Measurements from ENCODE around the gene GNB5.

The GNB5 gene

DNA sequence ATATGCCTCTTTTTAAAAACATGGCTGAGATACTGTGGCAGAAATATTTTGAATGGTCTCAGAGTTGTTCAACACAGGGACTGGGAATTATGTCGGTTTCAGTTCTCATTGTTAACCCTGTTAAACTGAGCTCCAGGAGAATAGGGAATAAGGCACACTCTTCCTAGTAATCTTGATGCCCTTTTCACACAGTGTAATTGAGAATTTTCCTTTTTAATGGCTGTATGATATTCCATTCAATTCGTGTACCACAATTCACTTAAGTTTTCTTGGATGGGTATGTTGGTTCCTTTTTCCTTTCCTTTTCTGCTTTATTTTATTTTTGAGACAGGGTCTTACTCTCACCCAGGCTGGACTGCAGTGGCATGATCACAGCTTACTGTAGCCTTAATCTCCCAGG lies 44.9 kb downstream of the GNB5 start:
- H3K4me1 ChIP-seq (ENCODE audit: control insufficient read depth in 1 of 2, insufficient read depth in 1 of 2, low read depth in 1 of 2, low read length in 1 of 2), result no peaks in the 10 kb centered on the region
- no peaks in the 10 kb centered on the region for H3K9me3 ChIP-seq
- no peaks in the 10 kb centered on the region for H3K27me3 ChIP-seq
- no peaks in the 10 kb centered on the region for H3K36me3 ChIP-seq
- TF ChIP-seq, protein P1, sequence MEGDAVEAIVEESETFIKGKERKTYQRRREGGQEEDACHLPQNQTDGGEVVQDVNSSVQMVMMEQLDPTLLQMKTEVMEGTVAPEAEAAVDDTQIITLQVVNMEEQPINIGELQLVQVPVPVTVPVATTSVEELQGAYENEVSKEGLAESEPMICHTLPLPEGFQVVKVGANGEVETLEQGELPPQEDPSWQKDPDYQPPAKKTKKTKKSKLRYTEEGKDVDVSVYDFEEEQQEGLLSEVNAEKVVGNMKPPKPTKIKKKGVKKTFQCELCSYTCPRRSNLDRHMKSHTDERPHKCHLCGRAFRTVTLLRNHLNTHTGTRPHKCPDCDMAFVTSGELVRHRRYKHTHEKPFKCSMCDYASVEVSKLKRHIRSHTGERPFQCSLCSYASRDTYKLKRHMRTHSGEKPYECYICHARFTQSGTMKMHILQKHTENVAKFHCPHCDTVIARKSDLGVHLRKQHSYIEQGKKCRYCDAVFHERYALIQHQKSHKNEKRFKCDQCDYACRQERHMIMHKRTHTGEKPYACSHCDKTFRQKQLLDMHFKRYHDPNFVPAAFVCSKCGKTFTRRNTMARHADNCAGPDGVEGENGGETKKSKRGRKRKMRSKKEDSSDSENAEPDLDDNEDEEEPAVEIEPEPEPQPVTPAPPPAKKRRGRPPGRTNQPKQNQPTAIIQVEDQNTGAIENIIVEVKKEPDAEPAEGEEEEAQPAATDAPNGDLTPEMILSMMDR (IDR thresholded peaks at IDR 0.05), result no peak
- H3K4me3 ChIP-seq (ENCODE audit: low read depth in 1 of 2, low read length in 1 of 2), result no peak overlapping the region
- H3K27ac ChIP-seq, result no peak overlapping the region

DNA sequence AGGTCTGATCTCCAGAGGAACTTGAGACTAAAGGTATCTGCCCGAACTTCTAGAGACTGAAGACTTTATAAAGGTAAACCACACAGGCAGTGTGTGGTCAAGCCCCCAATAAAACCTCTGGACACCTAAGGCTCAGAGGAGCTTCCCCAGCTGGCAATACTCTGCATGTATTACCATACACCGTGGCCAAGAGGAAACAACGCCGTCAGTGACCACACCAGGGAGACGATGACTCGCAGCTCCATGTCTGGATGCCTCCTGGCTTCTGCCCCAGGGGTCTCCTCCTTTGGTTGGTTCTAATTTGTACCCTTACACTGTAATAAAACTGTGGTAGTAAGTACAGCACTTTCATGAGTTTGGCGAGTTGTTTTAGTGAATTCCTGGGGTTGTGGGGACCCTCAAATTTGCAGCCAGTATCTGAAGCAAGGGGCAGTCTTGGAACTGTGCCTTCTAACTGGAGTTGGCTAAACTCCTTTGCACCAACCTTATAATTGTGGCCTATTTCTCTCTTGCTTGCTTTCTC lies 46.5 kb downstream of the GNB5 start:
- Histone ChIP-seq H3K9me3 (no peaks in the 10 kb centered on the region), H3K27ac (no peak overlapping the region), H3K36me3 (no peaks in the 10 kb centered on the region), H3K4me1 (ENCODE audit: control insufficient read depth in 1 of 2, insufficient read depth in 1 of 2, low read depth in 1 of 2, low read length in 1 of 2) (peaks cover 0 to 2% of the 10 kb centered on the region in 2 experiments), H3K27me3 (no peaks in the 10 kb centered on the region), H3K4me3 (ENCODE audit: low read depth in 1 of 2, low read length in 1 of 2) (no peak overlapping the region)
- TF ChIP-seq, protein P1 (IDR thresholded peaks at IDR 0.05), result no peak

DNA sequence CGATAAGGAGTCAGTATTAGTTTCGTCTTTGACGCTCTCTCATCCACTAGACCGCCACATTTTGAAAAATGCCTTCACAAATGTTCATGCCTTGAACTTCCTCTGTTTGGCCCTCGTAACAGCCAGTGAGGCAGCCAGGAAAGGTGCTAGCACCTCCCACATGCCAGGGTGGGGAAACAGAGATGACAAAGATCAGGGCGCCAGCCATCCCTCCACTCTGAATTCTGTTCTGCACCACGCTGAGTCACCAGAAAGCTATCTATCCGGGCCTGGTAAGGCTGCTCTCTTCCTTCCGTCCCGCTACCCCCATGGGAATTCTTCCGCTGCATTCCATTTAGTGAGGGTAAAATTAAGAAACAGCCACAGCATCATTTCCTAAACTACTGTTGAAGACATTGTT lies 47.3 kb downstream of the GNB5 start:
- peaks cover 0 to 5% of the 10 kb centered on the region in 2 experiments for H3K4me1 ChIP-seq (ENCODE audit: control insufficient read depth in 1 of 2, insufficient read depth in 1 of 2, low read depth in 1 of 2, low read length in 1 of 2)
- no peak overlapping the region for H3K4me3 ChIP-seq (ENCODE audit: low read depth in 1 of 2, low read length in 1 of 2)
- no peaks in the 10 kb centered on the region for H3K9me3 ChIP-seq
- no peaks in the 10 kb centered on the region for H3K27me3 ChIP-seq
- TF ChIP-seq, protein P1 (IDR thresholded peaks at IDR 0.05), result no peak
- no peak overlapping the region for H3K27ac ChIP-seq
- no peaks in the 10 kb centered on the region for H3K36me3 ChIP-seq

DNA sequence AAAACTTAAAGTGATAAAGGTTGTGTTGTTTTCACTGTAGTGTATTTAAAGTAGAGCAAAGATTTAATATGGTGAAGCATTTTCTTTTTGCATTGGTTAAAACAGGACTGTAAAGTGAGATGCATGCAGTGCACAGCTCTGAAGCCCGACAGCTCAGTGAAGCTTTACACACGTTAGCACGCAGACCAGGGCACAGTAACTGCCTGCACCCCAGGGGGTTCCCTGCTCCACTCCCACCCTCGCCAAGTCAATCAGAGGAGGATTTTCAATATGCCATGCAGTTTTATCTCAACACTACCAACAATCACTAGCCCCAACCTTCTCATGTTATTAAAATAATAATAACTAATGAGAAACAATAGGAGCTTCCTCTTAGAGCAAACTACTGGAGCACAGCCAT lies 50.5 kb downstream of the GNB5 start:
- Histone ChIP-seq H3K27ac (no peak overlapping the region), H3K27me3 (no peaks in the 10 kb centered on the region), H3K4me1 (ENCODE audit: control insufficient read depth in 1 of 2, insufficient read depth in 1 of 2, low read depth in 1 of 2, low read length in 1 of 2) (peaks cover 27 to 35% of the 10 kb centered on the region in 2 experiments), H3K4me3 (ENCODE audit: low read depth in 1 of 2, low read length in 1 of 2) (no peak overlapping the region), H3K9me3 (no peaks in the 10 kb centered on the region), H3K36me3 (no peaks in the 10 kb centered on the region)
- TF ChIP-seq, protein P1 (IDR thresholded peaks at IDR 0.05), result no peak

DNA sequence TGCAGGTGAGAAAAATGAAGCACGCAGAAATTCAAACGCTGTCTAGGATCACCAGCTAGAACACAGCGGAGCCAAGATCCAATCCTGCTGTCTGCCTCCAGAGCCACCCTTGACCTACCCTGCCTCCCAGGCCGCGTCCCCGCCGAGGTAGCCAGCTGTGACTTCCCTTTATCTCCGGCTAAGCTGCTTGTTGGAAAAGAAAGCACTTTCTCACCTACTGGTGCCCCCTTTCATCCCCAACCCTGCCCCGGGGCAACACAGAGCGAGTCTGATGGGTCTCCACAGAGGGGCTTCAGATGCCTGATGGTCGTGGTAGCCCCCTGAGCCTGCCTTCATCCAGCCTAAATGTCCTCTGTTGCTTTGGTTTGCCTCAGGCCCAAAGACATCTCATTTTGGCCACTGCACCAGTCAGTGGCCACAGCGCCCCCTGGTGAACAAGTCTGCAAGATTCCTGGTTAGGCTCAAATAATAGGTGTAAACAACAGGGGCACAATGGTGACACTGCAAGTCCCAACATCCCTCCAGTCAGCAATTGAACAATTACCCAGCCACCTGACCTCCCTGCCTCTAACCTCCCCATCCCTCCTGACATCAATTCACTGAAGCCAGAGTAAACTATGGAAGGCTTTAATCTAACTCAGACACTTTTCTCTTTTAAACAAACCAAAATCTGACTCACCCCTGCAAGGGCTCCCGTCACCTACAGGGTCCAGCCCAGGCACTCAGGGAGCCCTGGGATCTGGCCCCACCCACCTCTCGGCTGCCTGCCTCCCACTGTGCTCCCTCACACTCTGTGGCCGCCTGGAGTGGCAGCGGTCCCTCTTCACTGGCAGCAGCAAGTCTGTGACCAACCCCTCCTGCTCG lies 51.4 kb downstream of the GNB5 start:
- Histone ChIP-seq H3K4me1 (ENCODE audit: control insufficient read depth in 1 of 2, insufficient read depth in 1 of 2, low read depth in 1 of 2, low read length in 1 of 2) (peaks cover 33 to 42% of the 10 kb centered on the region in 2 experiments), H3K36me3 (no peaks in the 10 kb centered on the region), H3K27me3 (peaks cover 8% of the 10 kb centered on the region), H3K9me3 (no peaks in the 10 kb centered on the region), H3K27ac (no peak overlapping the region), H3K4me3 (ENCODE audit: low read depth in 1 of 2, low read length in 1 of 2) (no peak overlapping the region)
- TF ChIP-seq, protein P1 (IDR thresholded peaks at IDR 0.05), result peak; percentile 43
